NT2/D1 (cell line): ENCODE results near the gene CCSER1.

Experiments
- DNase-seq: peaks from one replicate; pipeline ENCODE4 v3.0.0-alpha.2; 2011; ENCODE audit warnings: low read depth, low spot score
- H3K27me3 ChIP-seq: 2 replicates; pipeline ENCODE4 v1.6.0; 2011; ENCODE audit warnings: mild to moderate bottlenecking; ENCODE audit not compliant: insufficient read length, insufficient read depth
- H3K36me3 ChIP-seq: 2 replicates; pipeline ENCODE4 v1.6.1; 2011; ENCODE audit warnings: mild to moderate bottlenecking, low read length, mixed read lengths; ENCODE audit not compliant: insufficient read depth, insufficient read length
- H3K4me1 ChIP-seq: 2 replicates; pipeline ENCODE4 v1.5.1; 2011; ENCODE audit not compliant: insufficient read depth, insufficient read length
- H3K4me3 ChIP-seq: 2 replicates; pipeline ENCODE4 v1.5.1; 2011; ENCODE audit warnings: low read depth; ENCODE audit not compliant: insufficient read length
- H3K9ac ChIP-seq: 2 replicates; pipeline ENCODE4 v1.6.0; 2011; ENCODE audit warnings: low read depth; ENCODE audit not compliant: insufficient read length
- H3K9me3 ChIP-seq: 2 replicates; pipeline ENCODE4 v1.5.1; 2011; ENCODE audit warnings: mild to moderate bottlenecking, low read length; ENCODE audit not compliant: insufficient read depth
- SUZ12 ChIP-seq: IDR thresholded peaks from 2 replicates; pipeline ENCODE4 v1.6.1; 2011; ENCODE audit not compliant: insufficient read length, insufficient read depth; ENCODE audit errors: extremely low read depth
- YY1 ChIP-seq: IDR thresholded peaks from 2 replicates; pipeline ENCODE4 v1.6.1; 2011; ENCODE audit not compliant: insufficient read length, insufficient read depth
- ZNF274 ChIP-seq: IDR thresholded peaks from 2 replicates; pipeline ENCODE4 v1.6.1; 2011; ENCODE audit warnings: mild to moderate bottlenecking, low read depth, low read length

CCSER1 gene

GRCh38 chr4:90786602-90787001 is 659.4 kb downstream of the CCSER1 start:
- Histone ChIP-seq H3K27me3 (no peaks in the 10 kb centered on the region), H3K4me1 (no peaks in the 10 kb centered on the region), H3K9me3 (no peaks in the 10 kb centered on the region), H3K4me3 (no peak overlapping the region), H3K9ac (no peak overlapping the region), H3K36me3 (no peaks in the 10 kb centered on the region)
- TF ChIP-seq SUZ12 (no peak), YY1 (no peak), ZNF274 (no peak)
- no peak for DNase-seq

GRCh38 chr4:90792696-90793095 is 665.5 kb downstream of the CCSER1 start:
- Histone ChIP-seq H3K4me3 (no peak overlapping the region), H3K36me3 (no peaks in the 10 kb centered on the region), H3K9ac (no peak overlapping the region), H3K9me3 (no peaks in the 10 kb centered on the region), H3K4me1 (no peaks in the 10 kb centered on the region), H3K27me3 (no peaks in the 10 kb centered on the region)
- TF ChIP-seq ZNF274: no peak
- no peak for TF ChIP-seq YY1
- no peak for TF ChIP-seq SUZ12
- DNase-seq: no peak

- H3K9me3 ChIP-seq: no peaks in the 10 kb centered on the region
- H3K27me3 ChIP-seq: no peaks in the 10 kb centered on the region
- no peak for DNase-seq
- TF ChIP-seq ZNF274 (no peak), YY1 (no peak), SUZ12 (no peak)
- no peak overlapping the region for H3K9ac ChIP-seq
- H3K36me3 ChIP-seq: no peaks in the 10 kb centered on the region
- H3K4me3 ChIP-seq: no peak overlapping the region
- H3K4me1 ChIP-seq: no peaks in the 10 kb centered on the region
These were observed 671.8 kb downstream of the CCSER1 start for GRCh38 chr4:90798948-90799347.

GRCh38 chr4:90799895-90800294 is 672.7 kb downstream of the CCSER1 start:
- TF ChIP-seq SUZ12 (no peak), ZNF274 (no peak), YY1 (no peak)
- H3K9ac ChIP-seq: no peak overlapping the region
- no peak overlapping the region for H3K4me3 ChIP-seq
- DNase-seq: no peak
- H3K27me3 ChIP-seq: no peaks in the 10 kb centered on the region
- no peaks in the 10 kb centered on the region for H3K9me3 ChIP-seq
- H3K36me3 ChIP-seq: no peaks in the 10 kb centered on the region
- no peaks in the 10 kb centered on the region for H3K4me1 ChIP-seq

GRCh38 chr4:90815569-90815968 is 688.4 kb downstream of the CCSER1 start:
- H3K36me3 ChIP-seq: no peaks in the 10 kb centered on the region
- no peak overlapping the region for H3K9ac ChIP-seq
- no peaks in the 10 kb centered on the region for H3K4me1 ChIP-seq
- no peaks in the 10 kb centered on the region for H3K27me3 ChIP-seq
- H3K9me3 ChIP-seq: peaks cover 11% of the 10 kb centered on the region; the same call in 1 of the 2 replicates
- no peak for TF ChIP-seq YY1
- no peak for TF ChIP-seq SUZ12
- TF ChIP-seq ZNF274: no peak
- no peak for DNase-seq
- H3K4me3 ChIP-seq: no peak overlapping the region

- DNase-seq: no peak
- Histone ChIP-seq H3K4me1 (no peaks in the 10 kb centered on the region), H3K36me3 (no peaks in the 10 kb centered on the region), H3K4me3 (no peak overlapping the region), H3K27me3 (no peaks in the 10 kb centered on the region), H3K9me3 (peaks cover 11% of the 10 kb centered on the region; the same call in 1 of the 2 replicates), H3K9ac (no peak overlapping the region)
- no peak for TF ChIP-seq YY1
- TF ChIP-seq ZNF274: no peak
- no peak for TF ChIP-seq SUZ12
These were observed 689.6 kb downstream of the CCSER1 start for GRCh38 chr4:90816754-90817153.

GRCh38 chr4:90824266-90825150 is 697.3 kb downstream of the CCSER1 start:
- no peak for DNase-seq
- no peak overlapping the region for H3K4me3 ChIP-seq
- TF ChIP-seq ZNF274 (no peak), YY1 (no peak), SUZ12 (no peak)

More at GRCh38 chr4:90824266-90825150, 697.3 kb downstream of the CCSER1 start:
- Histone ChIP-seq H3K27me3 (no peaks in the 10 kb centered on the region), H3K9ac (no peak overlapping the region), H3K9me3 (no peaks in the 10 kb centered on the region), H3K4me1 (no peaks in the 10 kb centered on the region), H3K36me3 (no peaks in the 10 kb centered on the region)
